Nephron (organoid): ENCODE results near the gene MMP28.

ENCODE experiments used
- H3K27ac Mint-ChIP-seq, 3 experiments: 2 replicates each; pipeline ENCODE4 v1.8.0; 2020; ENCODE audit warnings: mixed read lengths in 3 of 3, mild to moderate bottlenecking in 2 of 3, moderate library complexity in 1 of 3
- H3K27me3 Mint-ChIP-seq: 2 replicates; pipeline ENCODE4 v1.8.0; 2021; ENCODE audit warnings: low read depth, mild to moderate bottlenecking, moderate library complexity, mixed read lengths
- H3K36me3 Mint-ChIP-seq: 2 replicates; pipeline ENCODE4 v1.8.0; 2020; ENCODE audit warnings: low read depth, mixed read lengths
- H3K4me1 Mint-ChIP-seq: 2 replicates; pipeline ENCODE4 v1.8.0; 2020; ENCODE audit warnings: mixed read lengths
- H3K4me3 Mint-ChIP-seq, 3 experiments: 2 replicates each; pipeline ENCODE4 v1.8.0; 2020; ENCODE audit warnings: mild to moderate bottlenecking in 3 of 3, mixed read lengths in 3 of 3, moderate library complexity in 2 of 3
- H3K9me3 Mint-ChIP-seq: 2 replicates; pipeline ENCODE4 v1.8.0; 2020; ENCODE audit warnings: mixed read lengths
- TF ChIP-seq, protein P1 (sequence below), 3 experiments: fragments of 200-600 bp; sonication (generic); IDR thresholded peaks; one replicate each; pipeline ENCODE4 v1.5.0; 2021; ENCODE audit warnings: antibody characterized with exemption in 3 of 3; ENCODE audit not compliant: unreplicated experiment in 3 of 3

The MMP28 gene

GRCh38 chr17:35766903-35767510 lies 28.4 kb downstream of the MMP28 start:
- Mint-ChIP-seq H3K27me3 (peaks cover 18% of the 10 kb centered on the region), H3K4me3 (peak overlapping the region in 2 of 3 experiments; percentile 44 to 55), H3K9me3 (no peaks in the 10 kb centered on the region), H3K36me3 (no peaks in the 10 kb centered on the region), H3K27ac (peak overlapping the region in 2 of 3 experiments; percentile 41 to 60), H3K4me1 (peaks cover 32% of the 10 kb centered on the region)
- TF ChIP-seq, protein P1, sequence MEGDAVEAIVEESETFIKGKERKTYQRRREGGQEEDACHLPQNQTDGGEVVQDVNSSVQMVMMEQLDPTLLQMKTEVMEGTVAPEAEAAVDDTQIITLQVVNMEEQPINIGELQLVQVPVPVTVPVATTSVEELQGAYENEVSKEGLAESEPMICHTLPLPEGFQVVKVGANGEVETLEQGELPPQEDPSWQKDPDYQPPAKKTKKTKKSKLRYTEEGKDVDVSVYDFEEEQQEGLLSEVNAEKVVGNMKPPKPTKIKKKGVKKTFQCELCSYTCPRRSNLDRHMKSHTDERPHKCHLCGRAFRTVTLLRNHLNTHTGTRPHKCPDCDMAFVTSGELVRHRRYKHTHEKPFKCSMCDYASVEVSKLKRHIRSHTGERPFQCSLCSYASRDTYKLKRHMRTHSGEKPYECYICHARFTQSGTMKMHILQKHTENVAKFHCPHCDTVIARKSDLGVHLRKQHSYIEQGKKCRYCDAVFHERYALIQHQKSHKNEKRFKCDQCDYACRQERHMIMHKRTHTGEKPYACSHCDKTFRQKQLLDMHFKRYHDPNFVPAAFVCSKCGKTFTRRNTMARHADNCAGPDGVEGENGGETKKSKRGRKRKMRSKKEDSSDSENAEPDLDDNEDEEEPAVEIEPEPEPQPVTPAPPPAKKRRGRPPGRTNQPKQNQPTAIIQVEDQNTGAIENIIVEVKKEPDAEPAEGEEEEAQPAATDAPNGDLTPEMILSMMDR (IDR thresholded peaks at IDR 0.05; ENCODE audit: unreplicated experiment in 3 of 3) = peak; percentile 49 to 54 (median 51)

- Mint-ChIP-seq H3K27ac (peak overlapping the region in 1 of 3 experiments; percentile 89), H3K4me3 (no peak overlapping the region), H3K4me1 (peaks cover 30% of the 10 kb centered on the region), H3K36me3 (no peaks in the 10 kb centered on the region), H3K9me3 (no peaks in the 10 kb centered on the region), H3K27me3 (peaks cover 18% of the 10 kb centered on the region)
- TF ChIP-seq, protein P1 (IDR thresholded peaks at IDR 0.05; ENCODE audit: unreplicated experiment in 3 of 3) = no peak
Measured at GRCh38 chr17:35766489-35766877, 29.0 kb downstream of the MMP28 start.

GRCh38 chr17:35765756-35766488 lies 29.5 kb downstream of the MMP28 start:
- TF ChIP-seq, protein P1 (IDR thresholded peaks at IDR 0.05; ENCODE audit: unreplicated experiment in 3 of 3) = no peak
- Mint-ChIP-seq H3K4me1 (peaks cover 30% of the 10 kb centered on the region), H3K27me3 (peaks cover 18% of the 10 kb centered on the region), H3K4me3 (peak overlapping the region; percentile 43 to 90 (median 56)), H3K27ac (peak overlapping the region; percentile 51 to 89 (median 68)), H3K9me3 (no peaks in the 10 kb centered on the region), H3K36me3 (no peaks in the 10 kb centered on the region)

GRCh38 chr17:35765086-35765710 lies 30.2 kb downstream of the MMP28 start:
- no peaks in the 10 kb centered on the region for H3K36me3 Mint-ChIP-seq

DNA sequence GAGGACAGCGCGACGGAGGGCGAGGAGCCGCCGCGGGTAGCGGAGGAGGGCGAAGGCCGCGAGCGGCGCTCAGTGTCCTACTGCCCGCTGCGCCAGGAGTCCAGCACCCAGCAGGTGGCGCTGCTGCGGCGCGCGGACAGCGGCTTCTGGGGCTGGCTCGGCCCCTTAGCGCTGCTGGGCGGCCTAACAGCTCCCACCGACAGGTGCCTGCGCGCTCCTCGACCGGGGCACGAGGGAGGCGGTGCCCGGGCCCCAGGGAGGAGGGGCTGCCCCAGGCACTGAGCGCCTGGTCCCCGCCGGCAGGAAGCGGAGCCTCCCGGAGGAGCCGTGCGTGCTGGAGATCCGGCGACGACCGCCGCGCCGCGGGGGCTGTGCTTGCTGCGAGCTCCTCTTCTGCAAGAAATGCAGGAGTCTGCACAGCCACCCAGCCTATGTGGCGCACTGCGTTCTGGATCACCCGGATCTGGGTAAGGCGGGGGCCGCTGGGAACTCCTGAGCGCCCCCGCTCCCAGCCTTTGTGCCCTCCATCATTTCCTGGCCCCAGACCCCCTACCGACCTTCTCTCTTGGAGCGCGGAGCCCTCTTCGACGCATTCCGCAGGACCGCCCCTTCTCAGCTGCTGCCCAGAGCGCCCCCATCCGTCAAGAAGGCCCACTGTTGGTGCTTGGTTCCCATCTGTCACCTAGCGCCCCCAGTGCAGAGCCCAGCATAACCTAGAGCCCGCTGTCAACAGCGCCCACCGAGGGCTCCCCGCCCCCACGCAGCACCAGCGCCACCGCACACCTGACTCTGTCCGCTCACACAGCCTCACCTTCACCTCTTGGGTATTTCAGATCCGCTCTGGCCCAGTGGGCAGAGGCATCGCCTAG lies 31.1 kb downstream of the MMP28 start:
- Mint-ChIP-seq H3K27ac (peak overlapping the region in 2 of 3 experiments; percentile 30 to 87), H3K27me3 (peaks cover 18% of the 10 kb centered on the region), H3K4me1 (peaks cover 30% of the 10 kb centered on the region), H3K4me3 (peak overlapping the region; percentile 88 to 90 (median 90)), H3K9me3 (no peaks in the 10 kb centered on the region), H3K36me3 (no peaks in the 10 kb centered on the region)
- TF ChIP-seq, protein P1 (IDR thresholded peaks at IDR 0.05; ENCODE audit: unreplicated experiment in 3 of 3) = peak; percentile 91 to 95 (median 94)

More at GRCh38 chr17:35765086-35765710, 30.2 kb downstream of the MMP28 start:
- Mint-ChIP-seq H3K27me3 (peaks cover 18% of the 10 kb centered on the region), H3K4me3 (peak overlapping the region; percentile 88 to 90 (median 90)), H3K27ac (peak overlapping the region; percentile 51 to 89 (median 68)), H3K4me1 (peaks cover 30% of the 10 kb centered on the region), H3K9me3 (no peaks in the 10 kb centered on the region)
- TF ChIP-seq, protein P1 (IDR thresholded peaks at IDR 0.05; ENCODE audit: unreplicated experiment in 3 of 3) = no peak
